GM19239 (cell line): Measurements from ENCODE around the gene OR52H1.
"Not testable (repeated sequence)": the region's sequence is repeated elsewhere in the genome, so short reads cannot be mapped to it uniquely, and the experiment has no call there.

Experiments used
- DNase-seq: peaks from one replicate; pipeline ENCODE4 v3.0.0; 2011; ENCODE audit warnings: low spot score; ENCODE audit not compliant: insufficient read length
- FAIRE-seq: peaks from 2 replicates; lab custom pipeline; 2011; peaks lifted over from hg19 to GRCh38; lab: Jason Lieb, UNC

Gene OR52H1

GRCh38 chr11:5548440-5548839 lies at the start of gene OR52H1:
Gene OR52H1, minus strand, starts transcription at chr11:5548540. Its CDS starts 3,035 bp downstream, at chr11:5545505.
- DNase-seq: no peak
- FAIRE-seq: no peak

DNA sequence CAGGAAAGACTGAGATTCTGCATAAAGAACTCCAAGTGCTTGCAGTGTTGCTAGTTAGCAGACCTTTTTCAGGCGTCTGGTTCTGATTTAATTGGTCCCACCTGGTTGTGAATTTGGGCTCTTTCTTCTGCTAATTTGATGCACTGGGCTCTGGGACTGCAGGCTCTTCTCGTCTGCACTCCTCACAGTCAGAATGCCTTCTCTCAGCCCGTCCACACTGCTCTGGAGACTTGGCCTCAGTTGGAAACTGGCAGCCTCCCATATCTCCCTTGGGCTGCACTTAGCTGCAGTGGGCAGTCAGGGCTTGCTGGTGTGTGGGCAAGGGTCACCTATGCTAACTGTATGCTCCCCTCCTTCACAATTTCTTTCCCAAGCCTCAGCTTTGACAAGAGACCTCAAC lies 49.6 kb upstream of the OR52H1 start:
- FAIRE-seq (no peak), DNase-seq (no peak)

GRCh38 chr11:5596607-5597201 lies 48.4 kb upstream of the OR52H1 start, which contains the start of gene TRIM6:
Gene TRIM6, plus strand, starts transcription at chr11:5596637. Its CDS starts 261 bp downstream, at chr11:5596898.
- FAIRE-seq: peak; percentile 85
- peak; percentile 12 for DNase-seq

DNA sequence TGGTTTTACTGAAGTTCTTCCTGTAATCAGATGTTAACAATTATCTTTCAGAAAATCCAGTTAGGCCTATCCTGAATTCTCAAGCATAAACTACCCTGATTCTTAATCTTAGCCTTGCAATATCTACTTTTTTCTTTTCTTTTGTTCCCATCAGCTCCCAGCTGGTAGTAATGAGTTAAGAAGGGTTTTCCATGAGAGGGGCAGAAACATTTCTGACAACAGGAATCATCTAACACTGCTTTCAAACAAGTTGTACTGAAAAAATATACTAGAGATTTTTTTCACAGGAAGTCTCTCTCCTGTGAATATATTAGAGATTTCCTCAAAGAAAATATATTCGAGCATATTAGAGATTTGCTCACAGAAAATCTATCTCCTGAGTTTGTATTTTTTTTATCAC lies 44.8 kb upstream of the OR52H1 start:
- FAIRE-seq (no peak), DNase-seq (no peak)

DNA sequence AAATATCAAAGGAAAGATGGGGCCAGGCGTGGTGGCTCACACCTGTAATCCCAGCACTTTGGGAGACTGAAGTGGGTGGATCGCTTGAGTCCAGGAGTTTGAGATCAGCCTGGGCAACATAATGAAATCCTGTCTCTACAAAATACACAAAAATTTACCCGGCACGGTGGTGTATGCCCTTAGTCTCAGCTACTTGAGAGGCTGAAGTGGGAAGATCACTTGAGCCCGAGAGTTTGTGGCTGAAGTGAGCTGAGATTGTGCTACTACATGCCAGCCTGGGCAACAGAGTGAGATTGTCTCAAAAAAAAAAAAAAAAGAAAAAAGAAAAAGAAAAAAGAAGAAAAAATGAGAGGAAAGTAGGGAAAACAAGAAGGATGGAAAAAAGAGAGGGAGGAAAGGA lies 44.3 kb upstream of the OR52H1 start:
- DNase-seq (no peak), FAIRE-seq (no peak)

GRCh38 chr11:5591613-5592012 lies 43.3 kb upstream of the OR52H1 start:
- DNase-seq (no peak), FAIRE-seq (no peak)

- DNase-seq, FAIRE-seq: not testable (repeated sequence)
Measured at GRCh38 chr11:5589906-5590305, 41.6 kb upstream of the OR52H1 start.

DNA sequence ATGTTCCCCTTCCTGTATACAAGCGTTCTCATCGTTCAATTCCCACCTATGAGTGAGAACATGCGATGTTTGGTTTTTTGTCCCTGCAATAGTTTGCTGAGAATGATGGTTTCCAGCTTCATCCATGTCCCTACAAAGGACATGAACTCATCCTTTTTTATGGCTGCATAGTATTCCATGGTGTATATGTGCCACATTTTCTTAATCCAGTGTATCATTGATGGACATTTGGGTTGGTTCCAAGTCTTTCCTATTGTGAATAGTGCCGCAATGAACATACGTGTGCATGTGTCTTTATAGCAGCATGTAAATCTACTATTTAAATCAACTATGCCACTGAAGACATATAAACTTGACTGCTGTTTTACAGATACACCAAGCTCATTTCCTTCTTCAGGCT lies 36.1 kb upstream of the OR52H1 start:
- not testable (repeated sequence) for FAIRE-seq, DNase-seq

GRCh38 chr11:5581014-5581413 lies 32.7 kb upstream of the OR52H1 start:
- FAIRE-seq: no peak
- DNase-seq: no peak

DNA sequence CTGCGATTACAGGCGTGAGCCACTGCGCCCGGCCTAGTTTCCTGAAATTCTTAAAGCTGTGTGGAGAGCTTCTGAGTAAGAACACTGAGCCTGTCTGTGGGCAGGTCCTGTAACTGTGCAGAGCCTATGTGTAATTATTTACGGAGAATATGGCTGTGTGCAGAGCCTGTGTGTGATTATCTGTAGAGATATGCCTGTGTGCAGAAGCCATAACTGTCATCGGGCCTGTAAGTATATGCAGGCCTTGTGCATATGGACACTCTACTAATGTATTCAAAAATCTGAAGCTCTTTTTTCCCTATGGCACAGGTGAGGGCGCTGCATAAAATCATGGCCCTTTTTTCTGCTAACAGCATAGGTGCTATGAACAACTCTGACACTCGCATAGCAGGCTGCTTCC lies 32.2 kb upstream of the OR52H1 start, which contains the start of gene OR52B6:
OR52B6 (plus strand) TSS at position 301 of the 400 bp plus-strand sequence; CDS start at position 301, 0 bp downstream.
- no peak for FAIRE-seq
- DNase-seq: no peak

DNA sequence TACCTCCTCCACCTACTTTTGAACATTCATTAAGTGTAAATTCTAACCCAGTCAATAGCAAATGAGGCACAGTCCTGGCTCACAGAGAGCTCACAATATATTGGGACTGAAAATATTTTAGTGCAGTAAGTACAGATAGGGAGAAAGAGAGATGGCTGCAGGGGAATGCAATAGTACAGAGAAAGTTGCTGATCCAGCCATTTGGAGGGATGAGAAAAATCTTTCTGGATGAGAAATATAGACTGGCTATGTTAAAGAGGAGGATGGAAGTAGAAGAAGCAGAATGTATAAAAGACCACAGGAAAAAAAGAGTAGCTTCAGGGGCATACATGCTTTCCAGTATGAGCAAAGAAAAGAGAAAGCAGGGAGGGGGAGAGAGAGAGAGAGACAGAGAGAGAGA lies 28.8 kb upstream of the OR52H1 start:
- no peak for DNase-seq

DNA sequence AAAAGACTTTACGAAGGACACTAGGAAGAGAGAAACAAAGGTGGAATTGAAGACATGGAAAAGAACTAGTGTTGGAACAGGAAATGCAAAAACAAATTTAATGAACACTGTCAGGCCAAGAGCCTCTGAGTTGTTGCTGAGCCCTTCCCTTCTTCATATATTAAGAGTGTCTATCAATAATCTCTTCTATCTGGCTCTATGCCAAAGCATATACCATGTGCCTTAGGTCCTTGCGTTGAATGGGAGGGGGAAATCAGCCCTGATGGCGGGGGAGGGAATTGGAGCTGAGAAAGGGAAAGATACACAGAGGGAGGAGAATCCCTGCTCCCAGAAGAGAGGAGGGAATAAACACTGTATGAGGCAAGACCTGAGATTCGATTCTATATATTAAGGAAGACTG lies 26.8 kb upstream of the OR52H1 start:
- DNase-seq (no peak), FAIRE-seq (no peak)

More for the DNA sequence above, 28.8 kb upstream of the OR52H1 start:
- FAIRE-seq: no peak

DNA sequence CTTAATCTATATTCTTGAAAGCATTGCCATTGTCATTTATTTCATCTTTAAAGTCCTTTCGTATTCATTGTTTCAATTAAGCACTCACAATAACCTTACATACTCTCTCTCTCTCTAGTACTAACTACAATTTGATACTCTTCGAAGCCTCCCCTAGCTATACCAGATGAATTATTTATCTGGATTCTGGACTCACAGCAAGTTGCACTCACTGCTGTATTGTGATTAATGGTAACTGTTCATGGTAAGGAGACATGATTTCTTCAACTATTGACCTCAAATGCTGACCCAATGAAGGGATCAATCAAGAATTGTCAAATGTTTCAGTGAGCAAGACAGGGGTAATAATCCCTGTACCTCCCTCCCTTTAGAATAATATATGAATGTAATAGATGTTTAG lies 26.3 kb upstream of the OR52H1 start:
- no peak for FAIRE-seq
- no peak for DNase-seq

- DNase-seq (no peak), FAIRE-seq (no peak)
Measured at GRCh38 chr11:5564259-5565019, 16.1 kb upstream of the OR52H1 start.

DNA sequence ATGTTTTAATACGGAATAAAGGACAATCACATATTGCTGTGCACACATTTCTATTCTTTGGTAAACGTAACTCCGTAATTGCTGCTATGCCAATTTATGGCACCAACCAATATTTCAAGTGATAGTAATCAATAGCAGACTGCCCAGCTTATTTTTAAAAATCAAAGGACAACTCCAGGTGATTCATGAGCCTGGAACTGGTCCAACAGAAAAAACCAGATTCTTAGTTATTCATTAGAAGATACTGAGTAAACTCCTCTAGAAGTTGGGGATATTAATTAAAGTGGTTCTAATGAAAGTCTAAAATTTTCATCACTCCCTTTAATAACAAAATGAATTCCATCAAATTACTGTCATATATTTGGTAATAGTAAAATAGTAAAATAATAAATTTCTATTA lies 9.4 kb upstream of the OR52H1 start:
- DNase-seq (no peak), FAIRE-seq (no peak)

- no peak for DNase-seq
- FAIRE-seq: no peak
Measured at GRCh38 chr11:5556596-5557188, 8.4 kb upstream of the OR52H1 start.

DNA sequence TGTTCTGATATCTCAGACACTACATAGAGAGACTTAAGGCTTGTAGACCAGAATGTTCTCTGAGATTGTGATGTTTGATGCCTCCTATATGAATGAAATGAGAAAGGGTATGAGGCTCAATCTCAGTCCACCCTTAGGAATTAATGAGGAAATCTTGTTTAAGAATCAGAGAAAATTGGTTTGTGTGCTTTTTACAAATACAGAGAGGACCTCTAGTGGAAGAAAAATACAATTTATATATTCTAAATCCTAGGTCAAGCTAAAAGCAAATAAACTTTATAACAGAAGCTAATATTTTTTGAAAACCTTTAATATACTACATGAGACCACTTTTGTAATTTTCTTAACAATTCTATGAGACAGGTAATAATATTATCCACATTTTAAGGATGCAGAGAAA lies 5.0 kb upstream of the OR52H1 start:
- FAIRE-seq: no peak
- no peak for DNase-seq

- no peak for FAIRE-seq
- DNase-seq: no peak
Measured at GRCh38 chr11:5550440-5551095, 2.2 kb upstream of the OR52H1 start.

DNA sequence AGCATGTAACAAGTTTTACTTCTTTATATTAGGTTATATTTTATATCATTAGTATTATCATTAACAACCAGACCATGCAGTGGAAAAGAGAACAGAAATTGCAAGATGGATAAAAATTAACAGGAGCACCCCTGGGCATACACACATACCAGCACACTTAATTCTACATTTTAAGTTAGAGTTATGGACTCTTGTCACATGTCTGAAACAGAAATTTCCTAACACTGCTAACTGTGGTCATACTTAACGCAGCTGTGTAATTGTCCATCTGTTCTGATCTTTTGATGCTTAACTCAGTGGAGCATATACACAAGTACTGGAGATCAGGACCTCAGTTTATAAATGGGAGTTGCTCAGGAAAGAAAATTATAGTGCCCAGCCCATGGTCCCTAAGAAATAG lies 358 bp downstream of the OR52H1 start:
- no peak for FAIRE-seq
- DNase-seq: no peak

DNA sequence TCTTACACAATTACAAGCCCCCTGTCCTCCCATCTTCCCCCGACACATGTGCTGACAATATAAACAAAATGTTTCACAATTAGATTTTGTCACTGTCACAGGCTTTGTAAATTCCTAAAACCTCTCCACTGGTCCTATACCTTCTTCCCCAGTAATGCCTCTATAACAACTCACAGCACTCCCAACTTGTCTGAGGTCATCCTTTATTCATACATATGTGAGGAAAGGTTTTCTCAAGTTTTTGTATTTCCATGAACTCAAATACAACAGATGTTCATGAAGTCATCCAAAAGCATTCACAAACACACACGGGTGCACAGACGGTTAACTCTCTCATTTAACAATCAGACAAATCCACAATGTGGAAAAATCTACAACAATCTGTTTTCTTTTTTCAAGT lies 1.9 kb downstream of the OR52H1 start:
- FAIRE-seq (peak; percentile 67), DNase-seq (no peak)

- FAIRE-seq (no peak), DNase-seq (no peak)
Measured at GRCh38 chr11:5541427-5541826, 6.9 kb downstream of the OR52H1 start.
